Activated CD4-positive, alpha-beta T cell treated with anti-CD3 and anti-CD28 coated beads, Interleukin-2, Interleukin-6, amounts not matched to agents 100 ng/mL and 50 ng/mL, durations not matched to agents 16 hours and 8 hours (primary cell): ENCODE data around the gene L3MBTL3.
"Not testable (repeated sequence)": the region's sequence is repeated elsewhere in the genome, so short reads cannot be mapped to it uniquely, and the experiment has no call there.

ENCODE experiments used
- DNase-seq: peaks from one replicate; pipeline ENCODE4 v3.0.0-alpha.2; 2020

The L3MBTL3 gene

GRCh38 chr6:130093546-130093945, 75.2 kb downstream of the L3MBTL3 start:
- DNase-seq, result no peak

GRCh38 chr6:130098317-130098716, 79.9 kb downstream of the L3MBTL3 start:
- no peak for DNase-seq

- DNase-seq, result no peak
Observed at GRCh38 chr6:130099119-130099518, 80.7 kb downstream of the L3MBTL3 start.

GRCh38 chr6:130105996-130106704, 87.8 kb downstream of the L3MBTL3 start:
- DNase-seq, result no peak

- DNase-seq, result no peak
Observed at GRCh38 chr6:130107710-130108109, 89.3 kb downstream of the L3MBTL3 start.

- DNase-seq, result no peak
Observed at GRCh38 chr6:130111031-130111430, 92.7 kb downstream of the L3MBTL3 start.

GRCh38 chr6:130113201-130113710, 94.9 kb downstream of the L3MBTL3 start:
- DNase-seq, result no peak

- no peak for DNase-seq
Observed at GRCh38 chr6:130115036-130115435, 96.7 kb downstream of the L3MBTL3 start.

- DNase-seq, result no peak
Observed at GRCh38 chr6:130116273-130116672, 97.9 kb downstream of the L3MBTL3 start.

GRCh38 chr6:130117187-130117701, 98.9 kb downstream of the L3MBTL3 start:
- not testable (repeated sequence) for DNase-seq

- DNase-seq, result no peak
Observed at GRCh38 chr6:130118236-130118635, 99.9 kb downstream of the L3MBTL3 start.

- DNase-seq, result no peak
Observed at GRCh38 chr6:130119211-130119610, 100.8 kb downstream of the L3MBTL3 start.

- DNase-seq, result no peak
Observed at GRCh38 chr6:130120731-130121130, 102.3 kb downstream of the L3MBTL3 start.

GRCh38 chr6:130122243-130122642, 103.9 kb downstream of the L3MBTL3 start:
- DNase-seq, result no peak

- no peak for DNase-seq
Observed at GRCh38 chr6:130127195-130127594, 108.8 kb downstream of the L3MBTL3 start.

- DNase-seq, result no peak
Observed at GRCh38 chr6:130128326-130128725, 109.9 kb downstream of the L3MBTL3 start.

- no peak for DNase-seq
Observed at GRCh38 chr6:130129762-130130246, 111.4 kb downstream of the L3MBTL3 start.

GRCh38 chr6:130132286-130132701, 113.9 kb downstream of the L3MBTL3 start:
- peak; percentile 80 for DNase-seq

- peak; percentile 54 for DNase-seq
Observed at GRCh38 chr6:130134582-130134981, 116.2 kb downstream of the L3MBTL3 start.

- DNase-seq, result no peak
Observed at GRCh38 chr6:130136798-130137197, 118.4 kb downstream of the L3MBTL3 start.

GRCh38 chr6:130138116-130138908, 119.9 kb downstream of the L3MBTL3 start:
- DNase-seq, result peak; percentile 41

- DNase-seq, result no peak
Observed at GRCh38 chr6:130138909-130139242, 120.5 kb downstream of the L3MBTL3 start.

GRCh38 chr6:130140084-130140483, 121.7 kb downstream of the L3MBTL3 start:
- DNase-seq, result no peak

GRCh38 chr6:130143709-130144108, 125.3 kb downstream of the L3MBTL3 start:
- DNase-seq, result no peak
